Skin of body (tissue), 2 donors: ENCODE data around the gene UNC45A. TPM values are rescaled to one million over a fixed set of nuclear protein-coding genes. Genes with fewer than 3 reads are reported as not detected.

Experiments used
- DNase-seq: peaks from one replicate; lab custom pipeline; 2025; lab: John Stamatoyannopoulos, UW
- total RNA-seq: library from RNA; depleted of rRNA; stranded (reverse); fragments of >200 nt; gene quantifications from one replicate; pipeline ENCODE4 v1.2.3, GENCODE V29; 2014

Gene UNC45A
- total RNA-seq, 1 donor from 2014 or later, result 45.0 TPM

DNA sequence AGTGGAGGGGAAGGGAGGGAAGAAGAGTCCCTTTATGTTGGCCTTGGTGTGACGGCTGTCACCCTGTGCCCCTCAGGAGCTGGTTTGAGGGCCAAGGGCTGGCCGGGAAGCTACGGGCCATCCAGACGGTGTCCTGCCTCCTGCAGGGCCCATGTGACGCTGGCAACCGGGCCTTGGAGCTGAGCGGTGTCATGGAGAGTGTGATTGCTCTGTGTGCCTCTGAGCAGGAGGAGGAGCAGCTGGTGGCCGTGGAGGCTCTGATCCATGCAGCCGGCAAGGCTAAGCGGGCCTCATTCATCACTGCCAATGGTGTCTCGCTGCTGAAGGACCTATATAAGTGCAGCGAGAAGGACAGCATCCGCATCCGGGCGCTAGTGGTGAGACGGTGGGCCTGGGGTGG, 11.5 kb downstream of the UNC45A start:
- DNase-seq, result no peak

DNA sequence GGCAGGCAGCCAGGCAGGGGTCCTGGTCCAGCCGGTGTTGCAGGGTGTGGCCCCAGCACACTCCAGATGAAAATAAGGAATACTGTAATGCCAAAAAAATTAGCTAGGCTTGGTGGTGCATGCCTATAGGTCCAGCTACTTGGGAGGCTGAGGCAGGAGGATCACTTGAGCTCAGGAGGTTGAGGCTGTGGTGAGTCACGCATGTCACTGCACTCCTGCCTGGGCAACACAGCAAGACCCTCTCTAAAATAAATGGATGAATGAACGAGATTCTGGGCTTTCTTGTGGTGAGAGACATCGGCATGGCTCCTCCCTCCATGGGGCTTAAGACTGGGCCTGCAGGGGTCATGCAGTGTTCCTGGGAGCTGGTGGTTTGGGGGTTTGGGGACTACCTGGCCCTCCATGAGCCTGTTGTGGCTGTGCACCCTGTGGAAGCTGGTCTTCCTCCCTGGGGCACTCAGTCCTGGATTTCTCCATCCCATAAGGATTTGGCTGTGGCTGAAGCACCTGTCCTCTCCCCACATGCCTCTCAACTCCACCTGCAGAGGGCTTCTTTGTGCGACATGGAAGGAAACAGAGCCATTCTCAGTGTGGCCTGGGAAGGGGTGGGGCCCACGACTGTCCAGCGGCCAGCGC, 12.0 kb downstream of the UNC45A start:
- DNase-seq, result no peak

DNA sequence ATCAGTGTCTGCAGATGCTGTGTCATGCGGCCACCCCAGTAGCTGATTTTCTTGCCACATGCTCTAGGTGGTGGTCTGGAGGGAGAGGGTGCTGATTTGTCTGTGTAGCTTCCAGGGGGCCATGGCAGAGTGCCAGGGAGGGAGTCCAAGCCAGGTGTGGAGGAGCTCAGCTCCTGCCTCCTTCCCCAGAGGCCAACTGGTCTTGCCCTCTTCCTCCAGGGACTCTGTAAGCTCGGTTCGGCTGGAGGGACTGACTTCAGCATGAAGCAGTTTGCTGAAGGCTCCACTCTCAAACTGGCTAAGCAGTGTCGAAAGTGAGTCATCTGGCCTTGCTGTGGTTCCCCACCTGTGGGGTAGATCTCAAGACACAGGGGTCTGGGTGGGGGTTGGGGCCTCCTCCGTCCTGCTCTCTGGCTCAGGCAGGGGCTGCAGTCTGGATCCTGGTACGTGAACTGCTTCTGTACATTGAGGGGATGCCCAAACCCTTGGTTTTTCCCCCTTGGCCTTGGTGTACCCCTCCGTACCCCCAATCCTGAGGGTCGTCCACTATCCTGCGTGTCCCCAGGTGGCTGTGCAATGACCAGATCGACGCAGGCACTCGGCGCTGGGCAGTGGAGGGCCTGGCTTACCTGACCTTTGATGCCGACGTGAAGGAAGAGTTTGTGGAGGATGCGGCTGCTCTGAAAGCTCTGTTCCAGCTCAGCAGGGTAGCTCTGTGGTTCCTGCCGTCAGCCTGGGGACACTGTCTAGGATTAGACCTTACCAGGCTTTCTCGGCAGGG, 12.7 kb downstream of the UNC45A start:
- DNase-seq, result no peak

DNA sequence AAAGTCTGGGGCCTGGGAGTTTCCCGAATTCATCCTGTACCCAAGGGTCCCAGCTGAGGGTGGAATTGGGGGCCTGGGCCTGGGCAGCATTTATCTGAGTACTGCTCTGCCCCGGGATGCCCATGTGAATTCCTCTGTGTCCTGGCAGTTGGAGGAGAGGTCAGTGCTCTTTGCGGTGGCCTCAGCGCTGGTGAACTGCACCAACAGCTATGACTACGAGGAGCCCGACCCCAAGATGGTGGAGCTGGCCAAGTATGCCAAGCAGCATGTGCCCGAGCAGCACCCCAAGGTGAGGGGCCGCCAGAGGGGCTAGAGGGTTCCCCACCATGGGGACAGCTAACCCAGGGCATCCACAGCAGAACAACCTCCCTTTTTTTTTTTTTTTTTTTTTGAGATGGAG, 13.4 kb downstream of the UNC45A start:
- no peak for DNase-seq

DNA sequence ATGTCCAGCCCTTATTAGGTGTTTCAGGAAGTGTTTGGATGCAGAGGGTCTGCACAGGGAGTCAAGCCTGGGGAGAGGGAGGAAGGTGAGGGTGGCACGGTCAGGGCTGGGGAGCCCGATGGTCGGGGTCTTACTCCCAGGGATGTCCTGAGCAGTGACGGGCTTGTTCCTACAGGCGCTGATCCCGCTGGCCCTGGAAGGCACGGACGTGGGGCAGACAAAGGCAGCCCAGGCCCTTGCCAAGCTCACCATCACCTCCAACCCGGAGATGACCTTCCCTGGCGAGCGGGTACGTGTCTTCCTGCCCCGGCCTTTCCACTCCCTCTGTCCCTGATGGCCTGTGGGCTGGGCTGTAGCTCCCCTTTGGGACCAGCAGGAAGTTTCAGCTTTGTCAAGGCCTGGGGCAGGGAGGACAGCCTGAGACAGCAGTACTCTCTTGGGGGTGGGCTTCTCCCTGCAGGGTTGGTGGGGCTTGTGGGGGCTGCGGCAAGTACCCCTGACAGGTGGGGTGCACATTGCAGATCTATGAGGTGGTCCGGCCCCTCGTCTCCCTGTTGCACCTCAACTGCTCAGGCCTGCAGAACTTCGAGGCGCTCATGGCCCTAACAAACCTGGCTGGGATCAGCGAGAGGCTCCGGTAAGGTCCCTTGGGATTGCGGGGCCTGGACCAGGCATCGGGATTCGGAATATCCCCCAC, 15.0 kb downstream of the UNC45A start:
- DNase-seq, result no peak

DNA sequence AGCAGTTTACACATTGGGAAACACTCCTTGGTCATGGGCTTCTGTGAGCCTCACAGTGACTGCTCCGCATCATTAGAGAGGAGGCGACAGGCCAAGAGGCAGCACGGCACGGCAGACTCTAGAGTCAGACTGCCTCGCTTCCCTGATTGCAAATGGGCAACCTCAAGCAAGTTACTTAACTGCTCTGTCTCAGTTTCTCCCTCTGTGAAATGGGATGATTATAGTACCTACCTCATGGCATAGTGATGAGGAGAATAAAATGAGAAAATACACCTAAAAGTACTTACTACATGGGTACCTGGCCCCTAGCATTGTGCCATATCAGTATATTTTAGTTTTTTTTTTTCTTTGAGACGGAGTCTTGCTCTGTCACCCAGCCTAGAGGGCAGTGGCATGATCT, 15.6 kb downstream of the UNC45A start:
- DNase-seq, result no peak

DNA sequence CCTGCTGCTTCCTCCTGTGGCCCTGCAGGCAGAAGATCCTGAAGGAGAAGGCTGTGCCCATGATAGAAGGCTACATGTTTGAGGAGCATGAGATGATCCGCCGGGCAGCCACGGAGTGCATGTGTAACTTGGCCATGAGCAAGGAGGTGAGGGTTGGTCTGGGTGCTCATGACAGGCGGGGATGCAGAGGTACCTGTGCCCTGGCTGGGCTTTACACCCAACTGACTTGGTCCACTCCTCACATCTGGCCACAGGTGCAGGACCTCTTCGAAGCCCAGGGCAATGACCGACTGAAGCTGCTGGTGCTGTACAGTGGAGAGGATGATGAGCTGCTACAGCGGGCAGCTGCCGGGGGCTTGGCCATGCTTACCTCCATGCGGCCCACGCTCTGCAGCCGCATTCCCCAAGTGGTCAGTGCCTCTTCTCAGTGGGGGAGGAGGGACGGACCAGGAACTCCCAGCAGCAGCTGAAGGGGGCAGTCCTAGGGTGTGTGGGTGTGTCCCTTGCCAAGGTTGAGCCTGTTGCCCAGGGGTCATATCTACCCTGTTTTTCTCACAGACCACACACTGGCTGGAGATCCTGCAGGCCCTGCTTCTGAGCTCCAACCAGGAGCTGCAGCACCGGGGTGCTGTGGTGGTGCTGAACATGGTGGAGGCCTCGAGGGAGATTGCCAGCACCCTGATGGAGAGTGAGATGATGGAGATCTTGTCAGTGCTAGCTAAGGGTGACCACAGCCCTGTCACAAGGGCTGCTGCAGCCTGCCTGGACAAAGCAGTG, 18.0 kb downstream of the UNC45A start:
- no peak for DNase-seq

DNA sequence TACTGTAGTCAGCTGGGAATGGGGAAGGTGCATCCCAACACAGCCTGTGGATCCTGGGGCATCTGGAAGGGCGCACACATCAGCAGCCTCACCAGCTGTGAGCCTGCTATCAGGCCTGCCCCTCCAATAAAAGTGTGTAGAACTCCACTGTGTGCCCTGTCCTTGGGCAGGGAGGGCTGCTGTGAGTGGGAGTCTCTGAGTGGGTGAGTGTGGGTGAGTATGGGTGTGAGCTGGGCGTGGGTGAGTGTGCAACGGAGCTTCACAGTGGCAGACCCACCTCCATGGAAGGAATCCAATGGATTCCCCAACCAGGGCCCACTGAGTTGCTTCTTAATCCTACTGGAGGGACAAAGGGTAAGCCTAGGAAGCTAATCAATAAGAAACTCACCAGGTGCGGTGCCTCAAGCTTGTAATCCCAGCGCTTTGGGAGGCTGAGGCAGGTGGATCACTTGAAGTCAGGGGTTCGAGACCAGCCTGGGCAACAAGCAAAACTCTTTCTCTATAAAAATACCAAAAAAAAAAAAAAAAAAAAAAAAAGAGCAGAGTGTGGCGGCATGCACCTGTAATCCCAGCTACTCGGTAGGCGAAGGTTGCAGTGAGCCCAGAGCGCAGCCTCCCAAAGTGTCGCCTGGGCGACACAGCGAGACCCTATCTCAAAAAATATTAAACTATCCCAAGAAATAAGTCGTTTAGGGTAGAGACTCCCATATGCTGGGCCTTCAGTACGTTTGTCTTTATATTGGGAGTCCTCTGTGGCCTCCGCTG, 19.0 kb downstream of the UNC45A start:
- no peak for DNase-seq

DNA sequence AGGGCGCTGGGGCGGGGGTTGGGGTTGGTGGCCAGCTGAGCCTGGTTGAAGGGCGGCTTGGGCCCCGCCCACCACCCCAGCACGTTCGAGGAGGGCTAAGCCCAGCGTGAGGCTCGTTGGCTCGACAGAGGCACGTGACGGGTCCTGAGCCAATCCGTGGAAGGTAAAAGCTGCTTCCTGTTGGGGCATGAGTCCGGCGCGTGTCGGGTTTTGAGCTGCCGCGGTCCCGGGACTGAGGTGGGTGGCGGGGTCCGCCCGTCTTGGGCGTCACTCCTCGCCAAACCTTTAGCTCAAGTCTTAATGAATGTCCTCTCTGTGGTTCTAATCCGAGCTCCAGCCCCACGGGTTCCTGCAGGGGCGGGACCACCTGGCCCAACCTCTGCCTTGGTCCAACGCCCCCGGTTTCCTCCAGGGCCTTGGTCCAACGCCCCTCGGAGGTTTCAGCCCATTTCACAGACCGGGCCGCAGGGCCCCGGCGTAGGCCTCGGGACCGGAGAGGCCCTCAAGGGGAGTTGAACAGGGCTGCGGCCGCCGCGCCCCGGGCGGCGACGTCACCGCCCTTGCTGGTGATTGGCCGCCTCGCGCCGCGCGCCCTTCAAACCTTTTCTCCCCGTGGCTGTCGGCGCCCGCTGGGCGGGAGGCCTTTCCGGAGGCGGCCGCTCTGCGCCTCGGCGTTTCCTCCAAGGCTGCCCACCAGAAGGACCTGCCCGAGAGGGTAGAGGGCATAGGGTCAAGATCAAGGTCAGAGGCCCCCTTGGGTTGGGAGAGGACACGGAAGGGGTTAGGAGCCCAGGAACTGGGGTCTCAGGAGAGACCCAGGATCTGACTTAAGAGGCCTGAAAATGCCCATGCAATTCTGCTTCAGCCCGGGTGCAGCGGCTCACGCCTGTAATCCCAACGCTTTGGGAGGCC, 19.9 kb downstream of the UNC45A start, which contains the start of gene RCCD1:
Gene RCCD1 (plus strand): TSS at position 173 of the 912 bp plus-strand sequence. CDS start 1,851 bp downstream, outside the sequence.
- DNase-seq, result peak; percentile 93

DNA sequence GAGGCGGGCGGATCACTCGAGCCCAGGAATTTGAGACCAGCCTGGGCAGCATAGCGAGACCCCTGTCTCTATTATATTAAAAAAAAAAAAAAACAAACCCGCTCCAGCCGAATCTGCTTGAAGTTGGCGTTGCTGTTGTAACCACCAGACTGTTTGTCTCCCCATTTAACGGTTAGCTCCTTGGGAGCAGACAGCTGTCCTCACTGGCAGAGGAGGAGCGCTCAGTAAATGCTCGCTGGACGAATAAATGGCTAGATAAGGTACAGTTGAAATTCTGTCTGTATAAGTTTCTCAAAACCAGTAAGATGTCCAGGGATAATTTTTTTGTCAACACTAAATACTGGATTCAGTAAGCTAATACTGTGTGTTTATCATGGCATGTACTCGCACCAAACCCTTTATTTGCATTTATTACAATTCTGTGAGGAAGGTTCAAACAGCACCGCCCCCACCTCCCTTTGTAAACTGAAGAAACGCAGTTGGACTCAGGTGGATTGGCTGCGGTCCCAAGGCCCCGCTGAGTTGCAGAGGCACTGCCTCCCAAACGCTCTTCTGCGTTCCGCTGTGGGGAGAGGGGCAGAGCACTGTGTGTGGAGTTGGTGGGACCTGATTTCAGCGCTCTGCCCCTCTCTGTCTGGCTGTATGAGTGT, 20.7 kb downstream of the UNC45A start:
- no peak for DNase-seq

DNA sequence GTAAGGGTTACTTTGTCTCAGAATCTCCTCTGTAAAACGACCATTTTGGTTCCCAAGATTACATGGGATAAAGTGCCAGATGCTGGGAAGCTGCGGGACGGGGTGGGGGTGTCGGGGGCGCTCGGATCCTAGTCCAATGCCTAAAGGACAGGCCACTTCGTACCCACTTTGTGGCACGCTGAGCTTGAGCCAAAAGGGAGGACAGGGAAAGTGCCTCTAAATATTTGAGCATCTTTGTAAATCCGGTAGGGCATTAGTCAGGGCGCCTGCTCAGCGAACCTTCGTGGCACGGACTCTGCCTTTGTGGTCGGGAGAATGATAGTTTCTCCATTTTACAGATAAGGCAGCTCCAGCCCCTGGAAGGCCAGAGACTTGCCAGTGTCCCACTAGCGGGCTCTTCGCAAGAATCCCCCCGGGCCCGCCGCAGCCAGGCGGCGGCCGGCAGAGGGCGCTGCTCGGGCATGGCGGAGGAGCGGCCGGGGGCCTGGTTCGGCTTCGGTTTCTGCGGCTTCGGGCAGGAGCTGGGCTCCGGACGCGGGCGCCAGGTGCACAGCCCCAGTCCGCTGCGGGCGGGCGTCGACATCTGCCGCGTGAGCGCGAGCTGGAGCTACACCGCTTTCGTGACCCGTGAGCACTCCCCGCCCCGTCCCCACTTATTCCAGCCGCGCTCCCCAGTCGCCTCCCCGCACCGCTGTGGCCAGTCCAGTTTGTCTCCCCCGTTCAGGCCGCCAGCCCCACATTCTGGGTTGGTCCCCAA, 21.4 kb downstream of the UNC45A start:
- peak; percentile 63 for DNase-seq

DNA sequence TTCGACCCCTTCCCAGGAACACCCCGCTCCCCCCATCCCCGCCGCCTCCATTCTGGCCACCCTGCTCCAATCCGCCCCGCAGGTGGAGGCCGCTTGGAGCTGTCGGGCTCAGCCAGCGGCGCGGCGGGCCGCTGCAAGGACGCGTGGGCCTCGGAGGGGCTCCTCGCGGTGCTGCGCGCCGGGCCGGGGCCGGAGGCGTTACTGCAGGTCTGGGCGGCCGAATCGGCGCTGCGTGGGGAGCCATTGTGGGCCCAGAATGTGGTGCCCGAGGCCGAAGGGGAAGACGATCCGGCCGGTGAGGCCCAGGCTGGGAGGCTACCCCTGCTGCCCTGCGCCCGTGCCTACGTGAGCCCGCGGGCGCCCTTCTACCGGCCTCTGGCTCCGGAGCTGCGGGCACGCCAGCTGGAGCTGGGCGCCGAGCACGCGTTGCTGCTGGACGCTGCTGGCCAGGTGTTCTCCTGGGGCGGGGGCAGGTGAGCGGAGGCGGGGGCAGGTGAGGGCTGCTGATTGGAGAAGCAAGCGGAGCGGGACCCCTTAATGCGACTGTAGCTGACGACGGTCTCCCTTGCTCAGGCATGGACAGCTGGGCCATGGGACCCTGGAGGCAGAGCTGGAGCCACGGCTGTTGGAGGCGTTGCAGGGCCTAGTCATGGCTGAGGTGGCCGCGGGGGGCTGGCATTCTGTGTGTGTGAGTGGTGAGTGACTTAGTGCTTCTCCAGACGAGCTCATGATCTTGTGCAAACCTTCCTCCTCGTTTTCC, 22.1 kb downstream of the UNC45A start:
- DNase-seq, result no peak

DNA sequence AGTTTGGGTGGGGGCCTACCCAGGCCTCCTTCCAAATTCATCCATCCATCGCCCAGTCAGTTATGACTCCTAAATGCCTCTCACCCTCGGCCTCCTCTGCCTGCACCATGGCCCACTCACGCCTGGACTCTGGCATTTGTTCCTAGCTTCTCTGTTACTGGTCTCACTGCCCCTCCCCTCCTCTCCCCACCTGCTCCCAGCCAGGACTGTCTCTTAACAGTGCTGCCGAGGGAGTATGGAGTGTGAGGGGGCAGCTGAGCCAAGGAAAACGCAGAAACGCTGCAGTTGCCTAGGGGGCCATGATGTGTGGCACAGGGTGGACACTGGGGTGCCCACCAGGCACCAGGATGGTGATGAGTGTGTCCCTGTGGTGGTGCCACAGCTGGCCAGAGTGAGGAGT, 22.7 kb downstream of the UNC45A start:
- no peak for DNase-seq

DNA sequence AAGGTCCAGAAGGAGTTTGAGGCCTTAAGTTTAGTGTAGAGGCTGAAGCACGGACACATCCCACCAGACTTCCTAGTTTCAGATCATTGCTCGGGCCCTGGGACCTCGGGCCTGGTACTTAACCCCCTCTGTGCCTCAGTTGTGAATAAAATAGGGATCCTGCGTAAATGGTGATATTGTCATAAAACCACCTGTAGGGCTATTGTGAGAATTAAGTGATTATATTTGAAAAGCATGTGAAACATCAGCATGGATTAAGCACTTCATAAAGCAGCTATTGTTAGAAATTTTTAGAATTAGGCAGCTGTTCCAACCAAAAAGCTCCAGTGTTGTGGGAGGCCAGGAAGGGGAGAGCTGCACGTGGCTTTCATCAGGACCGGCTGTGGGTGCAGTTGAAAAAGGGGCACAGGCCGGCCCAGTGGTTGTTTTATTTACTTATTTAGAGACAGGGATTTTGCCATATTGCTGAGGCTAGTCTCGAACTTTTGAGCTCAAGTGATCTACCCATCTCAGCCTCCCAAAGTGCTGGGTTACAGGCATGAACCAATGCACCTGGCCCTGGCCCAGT, 24.0 kb downstream of the UNC45A start:
- DNase-seq, result no peak

DNA sequence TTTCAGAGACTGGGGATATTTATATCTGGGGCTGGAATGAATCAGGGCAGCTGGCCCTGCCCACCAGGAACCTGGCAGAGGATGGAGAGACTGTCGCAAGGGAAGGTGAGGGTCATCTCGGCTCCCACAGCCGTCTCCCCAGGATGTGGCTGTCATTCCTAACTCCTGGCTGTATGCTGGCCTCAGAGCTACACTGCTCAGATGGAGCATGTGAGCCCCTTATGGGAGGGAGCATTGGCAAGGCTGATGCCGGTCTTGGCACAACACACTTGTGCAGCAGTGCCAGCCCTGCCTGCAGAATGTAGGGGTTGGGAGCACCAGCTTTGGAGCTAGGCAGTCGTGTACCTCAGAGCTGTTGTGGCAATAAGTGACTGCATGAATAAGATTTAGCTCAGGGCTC, 24.8 kb downstream of the UNC45A start:
- no peak for DNase-seq

DNA sequence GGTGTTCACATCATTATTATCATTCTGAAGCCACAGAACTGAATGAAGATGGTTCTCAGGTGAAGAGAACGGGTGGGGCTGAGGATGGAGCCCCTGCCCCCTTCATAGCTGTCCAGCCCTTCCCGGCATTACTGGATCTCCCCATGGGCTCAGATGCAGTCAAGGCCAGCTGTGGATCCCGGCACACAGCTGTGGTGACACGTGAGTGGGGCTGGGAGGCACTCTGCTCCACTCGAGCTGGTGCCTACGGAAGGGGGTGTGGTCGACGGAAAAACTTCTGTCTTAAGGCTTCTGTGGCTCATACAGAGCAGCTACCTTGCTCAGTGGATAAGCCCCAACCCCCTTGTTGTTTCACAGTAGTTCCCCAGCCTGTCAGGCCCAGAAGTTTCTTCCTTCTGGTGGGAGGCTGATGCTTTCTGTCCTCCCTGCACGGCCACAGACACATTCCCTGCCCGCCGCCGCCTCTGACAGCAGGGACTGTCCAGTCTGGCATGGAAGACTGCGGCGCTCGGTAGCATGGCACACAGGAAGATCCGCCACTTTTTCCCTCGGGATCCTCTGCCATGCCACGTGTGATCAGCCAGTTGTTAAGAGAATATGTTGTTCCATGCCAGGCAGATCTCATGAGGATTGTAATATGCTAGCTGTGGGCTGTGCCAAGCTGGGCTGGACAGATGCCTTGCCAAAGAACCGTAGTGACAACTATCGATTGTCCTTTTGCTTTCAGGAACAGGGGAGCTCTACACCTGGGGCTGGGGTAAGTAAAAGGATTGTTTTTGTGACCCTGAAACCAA, 25.4 kb downstream of the UNC45A start:
- DNase-seq, result no peak

DNA sequence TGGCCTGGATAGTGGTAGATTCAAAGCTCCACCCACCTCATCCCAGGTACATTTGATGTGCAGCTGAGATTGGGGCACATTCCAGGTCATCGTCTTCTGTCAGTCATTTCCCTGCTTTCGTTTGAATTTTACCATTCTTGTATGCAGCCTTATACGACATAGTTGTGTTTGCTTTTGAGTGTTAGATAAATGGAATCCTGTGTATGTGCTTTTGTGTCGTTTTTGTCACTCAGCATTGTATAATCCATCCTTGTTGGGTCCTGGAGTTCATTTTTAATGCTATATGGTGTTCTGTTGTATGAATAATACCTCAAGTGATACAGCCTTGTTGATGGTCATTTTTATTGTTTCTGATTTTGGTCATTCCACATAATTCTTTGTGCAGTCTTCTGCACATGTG, 26.9 kb downstream of the UNC45A start:
- DNase-seq, result no peak
